Stimulated activated CD4-positive, alpha-beta T cell treated with anti-CD3 and anti-CD28 coated beads, Interleukin-2, amount 100 ng/mL, for 48 hours (primary cell): Measurements from ENCODE around the gene BPIFB6.
"Not testable (repeated sequence)": the region's sequence is repeated elsewhere in the genome, so short reads cannot be mapped to it uniquely, and the experiment has no call there.

Source experiments
- DNase-seq, 2 donors: peaks; one replicate each; pipeline ENCODE4 v3.0.0-alpha.2; 2020

BPIFB6 gene

DNA sequence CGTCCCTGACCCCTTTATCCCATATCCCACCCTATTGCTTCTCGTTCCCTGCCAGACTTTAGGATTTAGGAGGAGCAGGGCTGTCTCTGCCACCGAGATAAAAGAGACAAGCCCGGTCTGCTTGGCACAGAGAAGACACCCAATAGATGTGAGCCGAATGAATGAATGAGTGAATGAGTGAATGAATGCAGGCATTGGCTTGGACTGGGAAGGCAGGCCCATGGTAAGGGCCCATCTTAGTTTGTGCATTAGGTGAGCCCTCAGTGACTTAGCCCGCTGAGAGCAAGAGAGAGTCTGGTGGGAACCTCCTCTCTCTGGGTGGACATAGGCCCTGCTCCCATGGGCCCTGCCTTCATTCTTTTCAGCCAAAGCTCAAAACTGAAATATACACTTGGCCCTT, 879 bp upstream of the BPIFB6 start:
- no peak for DNase-seq

GRCh38 chr20:33032555-33032954, 1.1 kb downstream of the BPIFB6 start:
- no peak for DNase-seq

GRCh38 chr20:33033381-33033780, 1.9 kb downstream of the BPIFB6 start:
- no peak for DNase-seq

DNA sequence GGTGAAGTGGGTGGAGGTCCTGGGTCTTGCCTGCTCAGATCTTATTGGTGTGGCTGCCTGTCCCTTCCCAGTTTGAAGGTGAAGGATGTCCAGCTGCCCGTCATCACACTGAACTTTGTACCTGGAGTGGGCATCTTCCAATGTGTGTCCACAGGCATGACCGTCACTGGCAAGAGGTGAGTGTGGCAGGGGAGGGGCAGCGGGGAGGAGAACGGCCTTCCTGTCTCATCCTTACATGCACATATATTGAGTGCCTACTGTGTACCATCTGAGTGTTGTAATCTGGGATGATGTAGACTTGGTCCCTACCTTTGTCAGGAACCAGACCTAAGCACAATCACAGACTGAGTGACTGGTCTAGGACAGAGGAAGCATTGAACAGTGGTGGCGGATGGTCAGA, 2.7 kb downstream of the BPIFB6 start:
- DNase-seq: no peak

- no peak for DNase-seq
These were observed 3.5 kb downstream of the BPIFB6 start for GRCh38 chr20:33034901-33035492.

GRCh38 chr20:33037456-33037855, 6.0 kb downstream of the BPIFB6 start:
- DNase-seq: no peak

DNA sequence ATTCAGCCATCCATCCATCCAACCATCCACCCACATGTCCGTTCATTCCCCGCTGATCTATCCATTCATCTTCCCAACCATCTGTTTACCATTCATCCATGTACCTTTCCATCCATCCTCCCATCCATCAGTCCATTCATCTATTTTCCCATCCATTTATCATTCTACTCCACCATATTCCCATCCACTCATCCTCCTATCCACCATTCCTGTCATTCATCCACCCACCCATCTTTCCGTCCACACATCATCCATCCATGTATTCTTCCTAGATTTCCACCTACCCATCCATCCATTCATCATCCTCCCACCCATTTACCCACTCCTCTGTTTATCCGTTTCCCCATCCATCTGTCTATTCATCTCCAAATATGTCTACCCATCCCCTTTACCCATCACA, 6.8 kb downstream of the BPIFB6 start:
- no peak for DNase-seq

DNA sequence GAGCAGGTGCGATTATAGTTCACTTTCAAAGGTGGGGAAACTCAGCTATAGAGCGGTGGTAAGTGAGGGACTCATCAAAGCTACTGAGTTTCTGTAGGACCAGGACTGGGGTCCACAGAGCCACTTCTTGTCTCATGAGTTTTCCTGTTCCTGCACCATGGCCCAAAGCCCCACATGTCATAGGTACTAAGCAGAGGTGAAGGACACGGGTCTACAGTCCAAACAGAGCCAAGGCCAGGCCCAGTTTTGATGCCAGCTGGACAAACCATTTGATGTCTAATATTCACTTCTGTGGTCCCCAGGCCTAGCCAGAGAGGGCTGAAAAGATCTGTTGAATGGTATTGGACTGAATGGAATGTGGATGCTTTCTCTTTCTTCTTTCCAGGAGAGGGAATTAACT, 11.0 kb downstream of the BPIFB6 start:
- no peak for DNase-seq

DNA sequence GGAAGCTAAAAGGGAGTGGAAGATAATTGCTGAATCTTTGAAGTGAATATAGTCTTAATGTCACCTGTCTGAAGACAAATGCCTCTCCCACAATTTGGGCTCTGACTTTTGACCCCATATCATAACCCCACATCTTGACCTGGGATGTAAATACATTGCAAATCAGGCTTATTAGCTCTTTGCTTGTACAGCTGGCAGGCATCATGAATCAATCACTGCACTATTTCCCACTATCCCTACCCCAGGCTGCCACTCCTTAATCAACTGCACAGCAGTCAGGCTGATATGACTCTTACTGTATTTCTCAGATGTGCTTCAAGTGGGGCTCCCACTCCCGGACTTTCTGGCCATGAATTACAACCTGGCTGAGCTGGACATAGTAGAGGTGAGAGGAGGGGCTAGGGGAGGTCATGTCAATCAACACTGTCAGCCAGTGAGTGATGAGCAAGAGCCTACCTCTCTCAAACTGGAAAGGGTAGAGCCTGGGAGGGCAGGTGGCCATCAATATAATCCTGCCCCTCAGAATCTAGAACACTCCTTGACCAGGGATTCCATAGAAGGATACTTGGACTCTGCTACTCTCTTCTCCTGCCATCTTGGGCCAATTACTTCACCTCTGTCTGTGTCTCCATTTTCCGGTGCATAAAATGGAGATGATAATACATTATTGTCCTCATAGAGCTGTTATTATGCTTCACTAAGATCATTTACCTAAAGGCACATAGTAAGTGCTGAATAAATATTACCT, 11.7 kb downstream of the BPIFB6 start:
- DNase-seq: no peak

- no peak for DNase-seq
These were observed 12.3 kb downstream of the BPIFB6 start for GRCh38 chr20:33043731-33044181.

DNA sequence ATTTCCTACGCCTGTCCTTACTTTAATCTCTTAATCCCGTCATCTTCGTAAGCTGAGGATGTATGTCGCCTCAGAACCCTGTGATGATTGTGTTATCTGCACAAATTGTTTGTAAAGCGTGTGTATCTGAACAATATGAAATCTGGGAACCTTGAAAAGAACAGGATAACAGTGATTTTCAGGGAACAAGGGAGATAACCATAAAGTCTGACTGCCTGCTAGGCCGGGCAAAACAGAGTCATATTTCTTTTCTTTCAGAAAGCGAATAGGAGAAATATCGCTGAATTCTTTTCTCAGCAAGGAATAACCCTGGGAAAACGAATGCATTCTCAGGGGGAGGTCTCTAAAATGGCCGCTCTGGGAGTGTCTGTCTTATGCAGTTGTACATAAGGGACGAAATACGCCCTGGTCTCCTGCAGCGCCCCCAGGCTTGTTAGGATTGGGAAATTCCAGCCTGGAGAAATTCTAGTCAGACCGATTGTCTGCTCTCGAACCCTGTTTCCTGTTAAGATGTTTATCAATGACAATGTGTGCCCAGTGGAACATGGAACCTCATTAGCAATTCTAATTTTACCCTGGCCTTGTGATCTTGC, 13.8 kb downstream of the BPIFB6 start:
- not testable (repeated sequence) for DNase-seq

GRCh38 chr20:33046412-33046811, 15.0 kb downstream of the BPIFB6 start:
- DNase-seq: no peak

GRCh38 chr20:33051333-33051732, 19.9 kb downstream of the BPIFB6 start:
- no peak for DNase-seq

- no peak for DNase-seq
These were observed 22.1 kb downstream of the BPIFB6 start, which contains the start of gene BPIFB3 for GRCh38 chr20:33053291-33054106. Gene BPIFB3, plus strand, starts transcription at chr20:33053903. Its CDS starts 1,533 bp downstream, at chr20:33055436.

- DNase-seq: no peak
These were observed 22.9 kb downstream of the BPIFB6 start for GRCh38 chr20:33054381-33054780.

GRCh38 chr20:33054791-33055190, 23.3 kb downstream of the BPIFB6 start:
- no peak for DNase-seq

- no peak for DNase-seq
These were observed 27.7 kb downstream of the BPIFB6 start for GRCh38 chr20:33059136-33059535.

- DNase-seq: no peak
These were observed 28.4 kb downstream of the BPIFB6 start for GRCh38 chr20:33059741-33060390.

GRCh38 chr20:33061658-33062028, 30.2 kb downstream of the BPIFB6 start:
- no peak for DNase-seq

GRCh38 chr20:33062105-33062824, 30.8 kb downstream of the BPIFB6 start:
- DNase-seq: no peak

DNA sequence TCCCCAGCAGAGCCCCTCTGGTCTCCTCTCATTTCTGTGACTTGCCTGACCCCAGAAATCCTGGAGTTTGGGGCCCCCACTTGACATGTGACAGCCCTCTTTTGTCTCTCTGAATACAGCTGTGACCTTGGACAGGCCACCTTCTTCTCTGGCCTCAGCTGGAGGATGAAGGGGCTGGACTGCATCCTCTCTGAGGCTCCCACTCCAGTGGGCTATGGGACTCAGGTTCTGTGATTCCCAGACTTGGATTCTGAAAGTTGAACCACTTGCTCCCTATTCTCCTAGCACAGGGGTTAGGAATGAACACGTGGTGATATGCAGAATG, 31.3 kb downstream of the BPIFB6 start:
- DNase-seq: no peak

DNA sequence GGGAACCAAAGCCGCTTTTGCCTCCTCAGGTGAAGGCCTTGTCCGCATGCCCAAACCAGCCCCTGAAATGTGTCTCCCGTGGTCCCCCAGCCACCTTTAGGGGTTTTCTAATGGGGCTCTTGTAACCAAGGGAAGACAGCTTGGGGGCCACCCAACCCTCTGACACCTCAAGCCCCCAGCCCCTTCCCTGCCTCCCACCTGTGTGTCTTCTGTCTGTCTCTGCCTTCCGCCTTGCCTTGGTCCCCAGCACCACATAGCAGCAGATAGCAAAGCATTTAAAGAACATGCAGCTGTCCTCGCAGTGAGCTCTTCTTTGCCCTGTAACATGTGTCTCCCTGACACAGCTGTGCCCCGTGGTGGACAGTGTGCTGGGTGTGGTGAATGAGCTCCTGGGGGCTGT, 31.8 kb downstream of the BPIFB6 start:
- no peak for DNase-seq
